K562 (cell line): ENCODE results near the gene CTXN1. TPM values are rescaled to one million over a fixed set of nuclear protein-coding genes. Genes with fewer than 3 reads are reported as not detected.

Source experiments
- ATAC-seq: fragments of 200-7000 bp; cut with Tn5 transposase; 3 replicates; pipeline ENCODE4 v1.9.1; 2020; ENCODE audit warnings: moderate library complexity
- BruUV-seq: library from RNA; stranded (reverse); fragments of 400-500 nt; replicated peaks from 2 replicates; lab custom pipeline; 2021; lab: Mats Ljungman, UMichigan
- CTCF ChIA-PET: fragments of 300-600 bp; formaldehyde crosslinking; extraction: SDS; loops from one replicate; lab custom pipeline; 2021; ENCODE audit warnings: low intra/inter-chr PET ratio; lab: Yijun Ruan, JAX
- POLR2A ChIA-PET: fragments of 300-600, 350-650 bp; sonication (Branson Sonifier 250); formaldehyde crosslinking; extraction: SDS; loops from one replicate; lab custom pipeline; 2021; ENCODE audit warnings: antibody characterized with exemption, inconsistent platforms; lab: Yijun Ruan, JAX
- DNase-seq, 4 experiments: peaks; one replicate each; pipeline versions ENCODE4 v3.0.0 to v3.0.0-alpha.2; 2011 to 2018; ENCODE audit warnings: low spot score in 3 of 4, mixed read lengths in 3 of 4; ENCODE audit errors: extremely low read depth in 1 of 4
- FAIRE-seq: peaks from 2 replicates; lab custom pipeline; 2011; peaks lifted over from hg19 to GRCh38; lab: Jason Lieb, UNC
- H2AFZ ChIP-seq: 2 replicates; pipeline ENCODE4 v1.6.0; 2011; ENCODE audit warnings: low read depth, low read length, control low read depth, inconsistent platforms
- H3K27ac ChIP-seq: fragments of 200-600 bp; 3 replicates; pipeline ENCODE4 v1.8.0; 2011; ENCODE audit warnings: low read depth, mild to moderate bottlenecking, control low read depth, inconsistent platforms, low read length, moderate library complexity, mixed read lengths; ENCODE audit errors: extremely low read depth
- H3K27me3 ChIP-seq, 2 experiments: fragments of 300-600 bp in 1 of 2; 2 replicates in 1 of 2; 3 replicates in 1 of 2; pipeline versions ENCODE4 v1.6.0 to v1.8.0; 2011; ENCODE audit warnings: inconsistent platforms in 2 of 2, low read length in 2 of 2, mild to moderate bottlenecking in 1 of 2, mixed read lengths in 1 of 2, moderate library complexity in 1 of 2; ENCODE audit not compliant: control insufficient read depth in 2 of 2, insufficient read depth in 2 of 2
- H3K36me3 ChIP-seq: fragments of 300-600 bp; 3 replicates; pipeline ENCODE4 v1.8.0; 2011; ENCODE audit warnings: mild to moderate bottlenecking, low read length, inconsistent platforms; ENCODE audit not compliant: control insufficient read depth, insufficient read depth
- H3K4me1 ChIP-seq, 2 experiments: fragments of 200-600 bp in 1 of 2; replicated peaks in 1 of 2; 2 replicates in 1 of 2; 3 replicates in 1 of 2; pipeline versions ENCODE4 v1.5.1 to v1.8.0; 2011; ENCODE audit warnings: inconsistent platforms in 2 of 2, low read length in 2 of 2, mild to moderate bottlenecking in 1 of 2, mixed read lengths in 1 of 2, moderate library complexity in 1 of 2; ENCODE audit not compliant: control insufficient read depth in 2 of 2, insufficient read depth in 2 of 2
- H3K4me2 ChIP-seq: 2 replicates; pipeline ENCODE4 v1.6.1; 2011; ENCODE audit warnings: low read length, control low read depth, inconsistent platforms, mixed read lengths; ENCODE audit not compliant: insufficient read depth
- H3K4me3 ChIP-seq: fragments of 200-600 bp; sonication (generic), shearing (Covaris generic); 2 replicates; pipeline ENCODE4 v1.5.1; 2016; ENCODE audit warnings: control low read depth, inconsistent platforms
- H3K79me2 ChIP-seq: fragments of 200-600 bp; 3 replicates; pipeline ENCODE4 v1.8.0; 2011; ENCODE audit warnings: low read length, inconsistent platforms; ENCODE audit not compliant: control insufficient read depth, insufficient read depth
- H3K9ac ChIP-seq, 2 experiments: 2 replicates each; pipeline versions ENCODE4 v1.6.0 to v1.6.1; 2011; ENCODE audit warnings: low read depth in 2 of 2, low read length in 2 of 2, control low read depth in 1 of 2, inconsistent platforms in 1 of 2, mild to moderate bottlenecking in 1 of 2, mixed read lengths in 1 of 2; ENCODE audit not compliant: insufficient read depth in 1 of 2
- H3K9me1 ChIP-seq: one replicate; pipeline ENCODE4 v1.6.0; 2011; ENCODE audit warnings: inconsistent platforms, mild to moderate bottlenecking, low read length, moderate library complexity; ENCODE audit not compliant: control insufficient read depth, insufficient read depth
- H3K9me3 ChIP-seq: replicated peaks from 2 replicates; pipeline ENCODE4 v1.5.1; 2011; ENCODE audit warnings: low read depth, low read length, inconsistent platforms; ENCODE audit not compliant: control insufficient read depth, insufficient read depth
- H4K20me1 ChIP-seq: replicated peaks from 2 replicates; pipeline ENCODE4 v1.6.1; 2011; ENCODE audit warnings: low read length, inconsistent platforms, mixed read lengths; ENCODE audit not compliant: control insufficient read depth, insufficient read depth
- BACH1 ChIP-seq: fragments of 200-800 bp; sonication (Bioruptor generic); IDR thresholded peaks from 2 replicates; pipeline ENCODE4 v1.6.1; 2016; ENCODE audit warnings: missing genetic modification characterization, missing compliant biosample characterization
- LARP7 ChIP-seq: fragments of 450-650 bp; IDR thresholded peaks from 2 replicates; pipeline ENCODE4 v1.6.1; 2016
- POLR2G ChIP-seq: fragments of 200-400 bp; formaldehyde crosslinking; IDR thresholded peaks from 2 replicates; pipeline ENCODE4 v1.6.1; 2017; ENCODE audit warnings: low read depth, mild to moderate bottlenecking, antibody characterized with exemption, low read length, moderate library complexity
- RBFOX2 ChIP-seq: fragments of 200-400 bp; formaldehyde crosslinking; IDR thresholded peaks from 2 replicates; pipeline ENCODE4 v1.6.1; 2017; ENCODE audit warnings: low read depth, mild to moderate bottlenecking, low read length, moderate library complexity
- TARDBP ChIP-seq: fragments of 450-650 bp; IDR thresholded peaks from 2 replicates; pipeline ENCODE4 v1.6.1; 2016
- ZBTB7A ChIP-seq: IDR thresholded peaks from 2 replicates; pipeline ENCODE4 v1.6.1; 2011; ENCODE audit warnings: low read depth, mild to moderate bottlenecking, low read length, moderate library complexity, borderline replicate concordance; ENCODE audit not compliant: control insufficient read depth
- WGBS: fragments of 100-300 bp; shearing (Covaris generic); methylation state at CpG from one replicate; pipeline ENCODE4 v1.1.6; 2016; ENCODE audit warnings: low coverage, mixed read lengths; ENCODE audit not compliant: insufficient coverage; ENCODE audit errors: missing lambda C conversion rate; 5-methylcytosine and 5-hydroxymethylcytosine counted together
- in situ Hi-C: fragments of 300-500 bp; cut with MboI; formaldehyde crosslinking; loops from 4 replicates; pipeline ENCODE4 v1.15.0; 2018; ENCODE audit warnings: inconsistent platforms, mixed read lengths
- intact Hi-C: fragments of 100-400 bp; cut with micrococcal nuclease; formaldehyde crosslinking; loops from 2 replicates; pipeline ENCODE4 v1.14.2; 2022
- polyA plus RNA-seq, 8 experiments: library from polyadenylated mRNA; depleted of rRNA in 4 of 8; stranded (reverse) in 5 of 8; unstranded in 3 of 8; fragments of >200 nt; fragmentation: Nextera tagmentation in 2 of 8; fragmentation: Illumina TruSeq in 1 of 8; extraction: Ambion mirVana in 2 of 8; extraction: Trizol in 1 of 8; gene quantifications; 2 replicates each; pipeline versions ENCODE4 v1.2.1 to v1.2.3, GENCODE V29; 2011 to 2014; ENCODE audit warnings: inconsistent platforms in 1 of 8, missing spikeins in 1 of 8
- total RNA-seq, 7 experiments: library from RNA; depleted of rRNA in 6 of 7; stranded (reverse); fragments of >200 nt in 6 of 7; fragmentation: Illumina TruSeq in 2 of 7; extraction: Trizol in 2 of 7; gene quantifications; 2 replicates each; pipeline versions ENCODE4 v1.2.1 to v1.2.3, GENCODE V29; 2011 to 2021; ENCODE audit warnings: low replicate concordance in 1 of 7
- TF ChIP-seq, protein P1 (sequence below), 3 experiments: IDR thresholded peaks in 2 of 3; conservative IDR thresholded peaks in 1 of 3; 2 replicates each; pipeline ENCODE4 v1.5.1; 2011 to 2012; ENCODE audit warnings: low read length in 3 of 3, mild to moderate bottlenecking in 3 of 3, control low read depth in 2 of 3, improper control_type of control experiment in 1 of 3, inconsistent platforms in 1 of 3, low read depth in 1 of 3, mixed read lengths in 1 of 3, moderate library complexity in 1 of 3; ENCODE audit not compliant: insufficient read depth in 2 of 3
- TF ChIP-seq, protein P2 (sequence below): sonication (generic); formaldehyde crosslinking; IDR thresholded peaks from 2 replicates; pipeline ENCODE4 v1.8.1; 2023; ENCODE audit warnings: mild to moderate bottlenecking, missing genetic modification reagents
- TF ChIP-seq, protein P3 (sequence below): fragments of 200-400 bp; formaldehyde crosslinking; IDR thresholded peaks from 2 replicates; pipeline ENCODE4 v1.6.1; 2017; ENCODE audit warnings: mild to moderate bottlenecking, low read depth, low read length, moderate library complexity

Gene CTXN1
- total and polyA plus RNA-seq, 9 of the 15 experiments (the other 6 are each of a cell fraction or from before 2014, with no cell fraction given), result 0.15 to 37.4 (median 1.8) TPM; not detected in 2

DNA sequence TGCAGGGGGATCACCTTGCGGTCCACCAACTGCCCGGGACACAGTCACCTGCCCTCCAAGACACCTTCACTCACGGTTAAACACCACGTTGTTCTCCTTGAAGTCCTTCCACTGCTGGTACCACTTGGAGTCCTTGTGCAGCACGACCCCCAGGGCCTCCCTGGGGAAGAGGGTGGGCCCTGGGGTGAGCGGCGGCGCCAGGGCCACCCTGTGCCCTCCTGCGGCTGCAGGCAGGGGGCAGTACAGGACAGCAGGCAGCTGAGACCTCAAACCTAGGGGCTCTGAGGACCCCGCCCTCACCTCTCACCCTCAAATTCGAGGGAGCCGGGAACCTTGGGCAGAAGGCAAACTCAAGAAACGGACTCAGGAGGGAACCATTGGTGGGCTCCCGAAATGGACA is 7.5 kb upstream of the CTXN1 start:
- Histone ChIP-seq H2AFZ (no peak overlapping the region), H3K79me2 (peaks cover 8% of the 10 kb centered on the region), H3K9me1 (no peaks in the 10 kb centered on the region), H3K27me3 (no peaks in the 10 kb centered on the region), H3K36me3 (peaks cover 87% of the 10 kb centered on the region), H3K4me3 (no peak overlapping the region), H4K20me1 (peaks cover 7% of the 10 kb centered on the region), H3K9me3 (no peaks in the 10 kb centered on the region), H3K4me1 (peaks cover 0 to 48% of the 10 kb centered on the region in 2 experiments; a peak in 3 of 5 replicates), H3K9ac (no peak overlapping the region), H3K27ac (no peak overlapping the region), H3K4me2 (no peak overlapping the region)
- WGBS, result 84% methylated on average over 14 of the region's 14 CpGs
- ATAC-seq, result peak; percentile 15; the same call in 2 of the 3 replicates
- no peak for DNase-seq
- in situ Hi-C loops, result no loop called here
- ChIA-PET CTCF (no interaction called here), POLR2A (interaction anchor here (0.7 to 1.2 kb wide), 3 partner anchors 9 to 102 kb away, joined by 3 to 5 read pairs (median 4); partner anchors contain the start of gene TIMM44)
- TF ChIP-seq BACH1 (no peak), POLR2G (peak; percentile 58; the same call in 1 of the 2 replicates), RBFOX2 (peak; percentile 34), TARDBP (no peak), ZBTB7A (peak; percentile 37; the same call in 1 of the 2 replicates), LARP7 (no peak)
- TF ChIP-seq, protein P1, sequence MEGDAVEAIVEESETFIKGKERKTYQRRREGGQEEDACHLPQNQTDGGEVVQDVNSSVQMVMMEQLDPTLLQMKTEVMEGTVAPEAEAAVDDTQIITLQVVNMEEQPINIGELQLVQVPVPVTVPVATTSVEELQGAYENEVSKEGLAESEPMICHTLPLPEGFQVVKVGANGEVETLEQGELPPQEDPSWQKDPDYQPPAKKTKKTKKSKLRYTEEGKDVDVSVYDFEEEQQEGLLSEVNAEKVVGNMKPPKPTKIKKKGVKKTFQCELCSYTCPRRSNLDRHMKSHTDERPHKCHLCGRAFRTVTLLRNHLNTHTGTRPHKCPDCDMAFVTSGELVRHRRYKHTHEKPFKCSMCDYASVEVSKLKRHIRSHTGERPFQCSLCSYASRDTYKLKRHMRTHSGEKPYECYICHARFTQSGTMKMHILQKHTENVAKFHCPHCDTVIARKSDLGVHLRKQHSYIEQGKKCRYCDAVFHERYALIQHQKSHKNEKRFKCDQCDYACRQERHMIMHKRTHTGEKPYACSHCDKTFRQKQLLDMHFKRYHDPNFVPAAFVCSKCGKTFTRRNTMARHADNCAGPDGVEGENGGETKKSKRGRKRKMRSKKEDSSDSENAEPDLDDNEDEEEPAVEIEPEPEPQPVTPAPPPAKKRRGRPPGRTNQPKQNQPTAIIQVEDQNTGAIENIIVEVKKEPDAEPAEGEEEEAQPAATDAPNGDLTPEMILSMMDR (IDR thresholded peaks at IDR 0.05 in 2 of 3, conservative IDR thresholded peaks at IDR 0.05 in 1 of 3; ENCODE audit: insufficient read depth in 2 of 3, low read depth in 1 of 3, low read length in 3 of 3), result peak; percentile 35 to 54 (median 42); a peak in 4 of 6 replicates
- TF ChIP-seq, protein P2, sequence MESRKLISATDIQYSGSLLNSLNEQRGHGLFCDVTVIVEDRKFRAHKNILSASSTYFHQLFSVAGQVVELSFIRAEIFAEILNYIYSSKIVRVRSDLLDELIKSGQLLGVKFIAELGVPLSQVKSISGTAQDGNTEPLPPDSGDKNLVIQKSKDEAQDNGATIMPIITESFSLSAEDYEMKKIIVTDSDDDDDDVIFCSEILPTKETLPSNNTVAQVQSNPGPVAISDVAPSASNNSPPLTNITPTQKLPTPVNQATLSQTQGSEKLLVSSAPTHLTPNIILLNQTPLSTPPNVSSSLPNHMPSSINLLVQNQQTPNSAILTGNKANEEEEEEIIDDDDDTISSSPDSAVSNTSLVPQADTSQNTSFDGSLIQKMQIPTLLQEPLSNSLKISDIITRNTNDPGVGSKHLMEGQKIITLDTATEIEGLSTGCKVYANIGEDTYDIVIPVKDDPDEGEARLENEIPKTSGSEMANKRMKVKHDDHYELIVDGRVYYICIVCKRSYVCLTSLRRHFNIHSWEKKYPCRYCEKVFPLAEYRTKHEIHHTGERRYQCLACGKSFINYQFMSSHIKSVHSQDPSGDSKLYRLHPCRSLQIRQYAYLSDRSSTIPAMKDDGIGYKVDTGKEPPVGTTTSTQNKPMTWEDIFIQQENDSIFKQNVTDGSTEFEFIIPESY (CRISPR knock-in tag), result peak; percentile 43; the same call in 1 of the 2 replicates
- TF ChIP-seq, protein P3, sequence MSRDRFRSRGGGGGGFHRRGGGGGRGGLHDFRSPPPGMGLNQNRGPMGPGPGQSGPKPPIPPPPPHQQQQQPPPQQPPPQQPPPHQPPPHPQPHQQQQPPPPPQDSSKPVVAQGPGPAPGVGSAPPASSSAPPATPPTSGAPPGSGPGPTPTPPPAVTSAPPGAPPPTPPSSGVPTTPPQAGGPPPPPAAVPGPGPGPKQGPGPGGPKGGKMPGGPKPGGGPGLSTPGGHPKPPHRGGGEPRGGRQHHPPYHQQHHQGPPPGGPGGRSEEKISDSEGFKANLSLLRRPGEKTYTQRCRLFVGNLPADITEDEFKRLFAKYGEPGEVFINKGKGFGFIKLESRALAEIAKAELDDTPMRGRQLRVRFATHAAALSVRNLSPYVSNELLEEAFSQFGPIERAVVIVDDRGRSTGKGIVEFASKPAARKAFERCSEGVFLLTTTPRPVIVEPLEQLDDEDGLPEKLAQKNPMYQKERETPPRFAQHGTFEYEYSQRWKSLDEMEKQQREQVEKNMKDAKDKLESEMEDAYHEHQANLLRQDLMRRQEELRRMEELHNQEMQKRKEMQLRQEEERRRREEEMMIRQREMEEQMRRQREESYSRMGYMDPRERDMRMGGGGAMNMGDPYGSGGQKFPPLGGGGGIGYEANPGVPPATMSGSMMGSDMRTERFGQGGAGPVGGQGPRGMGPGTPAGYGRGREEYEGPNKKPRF, result no peak
- no TSS peak for BruUV-seq
- FAIRE-seq, result no peak
- intact Hi-C loops, result no loop called here
